SU-DHL-6 (cell line): Measurements from ENCODE around the gene BRSK1.

Experiments used
- H2AFZ ChIP-seq: fragments of 200-600 bp; sonication (generic); 2 replicates; pipeline ENCODE4 v1.6.1; 2014; ENCODE audit warnings: low read depth, mild to moderate bottlenecking, moderate library complexity, mixed read lengths, antibody characterized with exemption, low read length; ENCODE audit not compliant: severe bottlenecking
- H3F3A ChIP-seq: fragments of 200-600 bp; shearing (Covaris generic); 2 replicates; pipeline ENCODE4 v1.6.0; 2016; ENCODE audit warnings: antibody characterized with exemption, mild to moderate bottlenecking; ENCODE audit not compliant: insufficient read depth
- H3K27ac ChIP-seq: fragments of 200-600 bp; sonication (generic); 2 replicates; pipeline ENCODE4 v1.5.1; 2016; ENCODE audit warnings: low read depth, mild to moderate bottlenecking, low read length, moderate library complexity, mixed read lengths
- H3K27me3 ChIP-seq: fragments of 200-600 bp; sonication (generic), shearing (Covaris generic); 2 replicates; pipeline ENCODE4 v1.6.0; 2014; ENCODE audit warnings: mild to moderate bottlenecking, low read length
- H3K36me3 ChIP-seq: fragments of 200-600 bp; sonication (generic); 2 replicates; pipeline ENCODE4 v1.6.1; 2014; ENCODE audit warnings: mild to moderate bottlenecking, low read length, mixed read lengths
- H3K4me2 ChIP-seq: fragments of 300-600, 200-600 bp; shearing (Covaris generic), sonication (generic); 2 replicates; pipeline ENCODE4 v1.6.0; 2014; ENCODE audit warnings: low read length, low read depth, mild to moderate bottlenecking; ENCODE audit not compliant: poor library complexity, severe bottlenecking
- H3K4me3 ChIP-seq: fragments of 200-600 bp; sonication (generic); 2 replicates; pipeline ENCODE4 v1.5.1; 2014; ENCODE audit warnings: antibody characterized with exemption, low read length, mild to moderate bottlenecking, mixed read lengths; ENCODE audit not compliant: insufficient read depth, poor library complexity, severe bottlenecking
- H3K79me2 ChIP-seq: fragments of 200-600 bp; sonication (generic); 2 replicates; pipeline ENCODE4 v1.6.1; 2014; ENCODE audit warnings: mild to moderate bottlenecking, low read length, moderate library complexity; ENCODE audit not compliant: insufficient read depth
- H3K9ac ChIP-seq: fragments of 200-600 bp; sonication (generic); 2 replicates; pipeline ENCODE4 v1.7.0; 2014; ENCODE audit warnings: mild to moderate bottlenecking, low read length
- H3K9me2 ChIP-seq: fragments of 200-600 bp; sonication (generic); replicated peaks from 2 replicates; pipeline ENCODE4 v1.6.1; 2014; ENCODE audit warnings: low read length; ENCODE audit not compliant: insufficient read depth
- H3K9me3 ChIP-seq: fragments of 200-600 bp; sonication (generic); 2 replicates; pipeline ENCODE4 v1.6.1; 2014; ENCODE audit warnings: low read length, mixed read lengths; ENCODE audit not compliant: insufficient read depth
- H4K20me1 ChIP-seq: fragments of 200-600 bp; sonication (generic); 2 replicates; pipeline ENCODE4 v1.6.1; 2014; ENCODE audit warnings: low read depth, mild to moderate bottlenecking, antibody characterized with exemption, low read length, moderate library complexity, mixed read lengths
- CTCF ChIP-seq: fragments of 200-600 bp; sonication (generic); IDR thresholded peaks from one replicate; pipeline ENCODE4 v1.5.1; 2017; ENCODE audit warnings: antibody characterized with exemption, mild to moderate bottlenecking, low read length, moderate library complexity; ENCODE audit not compliant: insufficient read depth, poor library complexity, severe bottlenecking
- EZH2phosphoT487 ChIP-seq: fragments of 200-600 bp; sonication (generic), shearing (Covaris generic); conservative IDR thresholded peaks from 2 replicates; pipeline ENCODE4 v1.6.1; 2018; ENCODE audit warnings: mild to moderate bottlenecking, antibody characterized with exemption, low read length, moderate library complexity, mixed read lengths

BRSK1 gene

GRCh38 chr19:55348317-55349034, 64.7 kb downstream of the BRSK1 start:
- Histone ChIP-seq H3K79me2 (no peaks in the 10 kb centered on the region), H3K36me3 (no peaks in the 10 kb centered on the region), H3K27ac (no peak overlapping the region), H3K9me2 (no peaks in the 10 kb centered on the region), H2AFZ (no peak overlapping the region), H3K27me3 (no peaks in the 10 kb centered on the region), H3K9me3 (no peaks in the 10 kb centered on the region), H3K4me3 (no peak overlapping the region), H4K20me1 (no peaks in the 10 kb centered on the region), H3K4me2 (no peak overlapping the region), H3K9ac (no peak overlapping the region), H3F3A (no peaks in the 10 kb centered on the region)
- TF ChIP-seq EZH2phosphoT487 (no peak), CTCF (no peak)

GRCh38 chr19:55350620-55351315, 67.0 kb downstream of the BRSK1 start:
- Histone ChIP-seq H3F3A (no peaks in the 10 kb centered on the region), H3K27me3 (no peaks in the 10 kb centered on the region), H3K9me2 (no peaks in the 10 kb centered on the region), H3K4me3 (no peak overlapping the region), H3K36me3 (no peaks in the 10 kb centered on the region), H3K27ac (no peak overlapping the region), H3K9me3 (no peaks in the 10 kb centered on the region), H2AFZ (no peak overlapping the region), H3K4me2 (no peak overlapping the region), H3K79me2 (no peaks in the 10 kb centered on the region), H3K9ac (no peak overlapping the region), H4K20me1 (no peaks in the 10 kb centered on the region)
- TF ChIP-seq EZH2phosphoT487 (no peak), CTCF (no peak)

GRCh38 chr19:55352040-55352439, 68.2 kb downstream of the BRSK1 start:
- Histone ChIP-seq H3K27ac (no peak overlapping the region), H3K4me3 (no peak overlapping the region)

More at GRCh38 chr19:55352040-55352439, 68.2 kb downstream of the BRSK1 start:
- Histone ChIP-seq H3K9ac (no peak overlapping the region), H3K9me3 (no peaks in the 10 kb centered on the region), H3K4me2 (no peak overlapping the region), H3F3A (no peaks in the 10 kb centered on the region), H3K9me2 (no peaks in the 10 kb centered on the region), H3K36me3 (no peaks in the 10 kb centered on the region), H3K79me2 (no peaks in the 10 kb centered on the region), H2AFZ (no peak overlapping the region), H4K20me1 (no peaks in the 10 kb centered on the region), H3K27me3 (no peaks in the 10 kb centered on the region)
- no peak for TF ChIP-seq EZH2phosphoT487
- no peak for TF ChIP-seq CTCF
